Measurements from ENCODE around the gene SPNS2. TPM values are rescaled to one million over a fixed set of nuclear protein-coding genes. Genes with fewer than 3 reads are reported as not detected.
A peak's percentile ranks its signal among the peaks of the same experiment; 100 is the strongest.

SPNS2 gene
- total RNA-seq, 1 experiment from 2014 or later, result 1.9 TPM

DNA sequence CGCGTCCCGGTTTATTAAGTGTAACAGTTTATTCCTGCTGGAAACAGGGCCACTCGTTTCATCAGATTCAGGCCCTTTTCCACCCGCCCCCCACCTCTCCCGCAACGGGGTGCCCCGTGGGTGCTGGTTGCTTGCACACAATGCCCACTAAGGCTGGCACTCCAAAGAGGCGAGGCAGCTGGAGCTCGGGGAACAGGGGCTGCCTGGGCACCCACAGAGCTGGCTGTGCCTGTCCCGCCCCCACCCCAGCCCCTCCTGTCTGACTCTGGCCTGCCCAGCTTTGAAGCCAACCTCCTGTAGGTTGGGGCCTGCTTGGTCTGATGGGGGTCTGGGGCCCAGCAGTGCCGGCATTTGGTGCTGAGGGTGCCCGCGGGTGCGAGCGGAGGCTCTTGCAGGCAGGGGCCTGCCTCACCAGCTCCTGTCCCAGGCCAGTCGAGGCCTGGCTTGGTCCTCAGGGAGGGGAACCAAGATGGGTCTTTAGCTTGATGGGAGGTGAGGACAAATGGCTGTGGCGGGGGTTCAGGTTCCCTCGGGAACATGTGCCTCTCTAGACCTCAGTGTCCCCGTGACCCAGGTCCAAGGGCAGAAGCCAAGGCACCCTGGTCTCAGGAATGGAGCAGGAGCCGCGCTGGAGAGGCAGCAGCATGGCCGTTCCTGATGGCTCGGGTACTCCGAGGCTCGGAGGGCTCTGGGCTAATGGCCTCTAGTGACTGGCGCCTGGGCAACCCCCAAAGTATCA is 36.4 kb downstream of the SPNS2 start:
- peaks cover 31% of the 10 kb centered on the region for H3K4me1 ChIP-seq (ENCODE audit: control insufficient read depth, insufficient read depth, low read length)
- H3K27ac ChIP-seq (ENCODE audit: low read length), result no peak overlapping the region
- H3K36me3 ChIP-seq (ENCODE audit: control insufficient read depth, insufficient read depth, low read length), result peaks cover 3% of the 10 kb centered on the region; the same call in 1 of the 2 replicates
- in situ Hi-C loops (cut with HindIII; ENCODE audit: low pct_unique_long_range_greater_than_20kb, low sequenced_read_pairs), result no loop called here
- intact Hi-C loops (cut with micrococcal nuclease; ENCODE audit: unreplicated experiment), result no loop called here
- no peaks in the 10 kb centered on the region for H3K27me3 ChIP-seq (ENCODE audit: control insufficient read depth, insufficient read depth, low read length)
- DNase-seq (ENCODE audit: low read depth, low spot score) (no peak), ATAC-seq (no peak)
- ChIA-PET POLR2A (interaction anchor here (0.6 kb wide), 1 partner anchor 111 kb away, joined by 5 read pairs; no protein-coding TSS in a partner anchor), CTCF (no interaction called here)
- BruUV-seq (replicated peaks), result no TSS peak
- no peak overlapping the region for H3K4me3 ChIP-seq (ENCODE audit: low read depth in 2 of 2, low read length in 2 of 2)
- TF ChIP-seq SIN3A (IDR thresholded peaks at IDR 0.05; ENCODE audit: borderline replicate concordance, insufficient read depth, low read depth, low read length), result no peak
- TF ChIP-seq, protein P1, sequence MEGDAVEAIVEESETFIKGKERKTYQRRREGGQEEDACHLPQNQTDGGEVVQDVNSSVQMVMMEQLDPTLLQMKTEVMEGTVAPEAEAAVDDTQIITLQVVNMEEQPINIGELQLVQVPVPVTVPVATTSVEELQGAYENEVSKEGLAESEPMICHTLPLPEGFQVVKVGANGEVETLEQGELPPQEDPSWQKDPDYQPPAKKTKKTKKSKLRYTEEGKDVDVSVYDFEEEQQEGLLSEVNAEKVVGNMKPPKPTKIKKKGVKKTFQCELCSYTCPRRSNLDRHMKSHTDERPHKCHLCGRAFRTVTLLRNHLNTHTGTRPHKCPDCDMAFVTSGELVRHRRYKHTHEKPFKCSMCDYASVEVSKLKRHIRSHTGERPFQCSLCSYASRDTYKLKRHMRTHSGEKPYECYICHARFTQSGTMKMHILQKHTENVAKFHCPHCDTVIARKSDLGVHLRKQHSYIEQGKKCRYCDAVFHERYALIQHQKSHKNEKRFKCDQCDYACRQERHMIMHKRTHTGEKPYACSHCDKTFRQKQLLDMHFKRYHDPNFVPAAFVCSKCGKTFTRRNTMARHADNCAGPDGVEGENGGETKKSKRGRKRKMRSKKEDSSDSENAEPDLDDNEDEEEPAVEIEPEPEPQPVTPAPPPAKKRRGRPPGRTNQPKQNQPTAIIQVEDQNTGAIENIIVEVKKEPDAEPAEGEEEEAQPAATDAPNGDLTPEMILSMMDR (IDR thresholded peaks at IDR 0.05), result no peak
- TF ChIP-seq TCF7L2 (IDR thresholded peaks at IDR 0.05; ENCODE audit: low read depth, low read length), result no peak
- TF ChIP-seq, protein P2, sequence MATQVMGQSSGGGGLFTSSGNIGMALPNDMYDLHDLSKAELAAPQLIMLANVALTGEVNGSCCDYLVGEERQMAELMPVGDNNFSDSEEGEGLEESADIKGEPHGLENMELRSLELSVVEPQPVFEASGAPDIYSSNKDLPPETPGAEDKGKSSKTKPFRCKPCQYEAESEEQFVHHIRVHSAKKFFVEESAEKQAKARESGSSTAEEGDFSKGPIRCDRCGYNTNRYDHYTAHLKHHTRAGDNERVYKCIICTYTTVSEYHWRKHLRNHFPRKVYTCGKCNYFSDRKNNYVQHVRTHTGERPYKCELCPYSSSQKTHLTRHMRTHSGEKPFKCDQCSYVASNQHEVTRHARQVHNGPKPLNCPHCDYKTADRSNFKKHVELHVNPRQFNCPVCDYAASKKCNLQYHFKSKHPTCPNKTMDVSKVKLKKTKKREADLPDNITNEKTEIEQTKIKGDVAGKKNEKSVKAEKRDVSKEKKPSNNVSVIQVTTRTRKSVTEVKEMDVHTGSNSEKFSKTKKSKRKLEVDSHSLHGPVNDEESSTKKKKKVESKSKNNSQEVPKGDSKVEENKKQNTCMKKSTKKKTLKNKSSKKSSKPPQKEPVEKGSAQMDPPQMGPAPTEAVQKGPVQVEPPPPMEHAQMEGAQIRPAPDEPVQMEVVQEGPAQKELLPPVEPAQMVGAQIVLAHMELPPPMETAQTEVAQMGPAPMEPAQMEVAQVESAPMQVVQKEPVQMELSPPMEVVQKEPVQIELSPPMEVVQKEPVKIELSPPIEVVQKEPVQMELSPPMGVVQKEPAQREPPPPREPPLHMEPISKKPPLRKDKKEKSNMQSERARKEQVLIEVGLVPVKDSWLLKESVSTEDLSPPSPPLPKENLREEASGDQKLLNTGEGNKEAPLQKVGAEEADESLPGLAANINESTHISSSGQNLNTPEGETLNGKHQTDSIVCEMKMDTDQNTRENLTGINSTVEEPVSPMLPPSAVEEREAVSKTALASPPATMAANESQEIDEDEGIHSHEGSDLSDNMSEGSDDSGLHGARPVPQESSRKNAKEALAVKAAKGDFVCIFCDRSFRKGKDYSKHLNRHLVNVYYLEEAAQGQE (IDR thresholded peaks at IDR 0.05; ENCODE audit: insufficient read depth in 1 of 2, low read depth in 2 of 2, low read length in 1 of 2), result no peak
- TF ChIP-seq POLR2AphosphoS5 (IDR thresholded peaks at IDR 0.05; ENCODE audit: low read depth, low read length), result no peak
- H3K9me3 ChIP-seq (ENCODE audit: control insufficient read depth, insufficient read depth, low read depth, low read length), result no peaks in the 10 kb centered on the region

DNA sequence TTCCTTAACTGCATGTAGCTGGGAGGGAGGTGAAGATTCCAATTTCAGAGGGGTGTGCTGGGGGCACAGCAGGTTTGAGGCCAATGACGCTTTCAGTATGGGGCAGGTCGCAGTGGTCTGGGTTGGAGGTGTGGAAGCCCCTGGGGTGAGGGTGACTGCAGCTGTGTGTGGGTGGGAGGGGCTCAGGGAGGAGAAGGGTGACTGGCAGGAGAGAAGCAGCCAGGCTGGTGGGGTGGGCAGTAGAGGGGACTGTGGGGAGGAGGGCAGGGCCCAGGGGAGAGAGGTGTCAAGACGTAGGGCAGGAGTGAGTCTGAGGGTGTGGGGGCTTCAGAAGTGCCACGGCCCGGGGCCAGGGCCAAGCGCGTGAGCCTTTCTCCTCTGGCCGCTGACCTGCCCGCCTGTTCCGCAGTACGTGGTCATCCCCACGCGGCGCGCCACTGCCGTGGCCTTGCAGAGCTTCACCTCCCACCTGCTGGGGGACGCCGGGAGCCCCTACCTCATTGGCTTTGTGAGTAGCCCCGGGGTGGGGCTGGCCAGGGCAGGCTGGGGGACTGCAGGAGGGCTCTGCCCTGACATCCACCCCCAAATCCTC is 37.1 kb downstream of the SPNS2 start:
- Histone ChIP-seq H3K9me3 (ENCODE audit: control insufficient read depth, insufficient read depth, low read depth, low read length) (no peaks in the 10 kb centered on the region), H3K4me1 (ENCODE audit: control insufficient read depth, insufficient read depth, low read length) (peaks cover 31% of the 10 kb centered on the region), H3K36me3 (ENCODE audit: control insufficient read depth, insufficient read depth, low read length) (peaks cover 3% of the 10 kb centered on the region; the same call in 1 of the 2 replicates), H3K27me3 (ENCODE audit: control insufficient read depth, insufficient read depth, low read length) (no peaks in the 10 kb centered on the region), H3K27ac (ENCODE audit: low read length) (no peak overlapping the region), H3K4me3 (ENCODE audit: low read depth in 2 of 2, low read length in 2 of 2) (no peak overlapping the region)
- no TSS peak for BruUV-seq (replicated peaks)
- ATAC-seq, result peak; percentile 13
- intact Hi-C loops (cut with micrococcal nuclease; ENCODE audit: unreplicated experiment) (no loop called here), in situ Hi-C loops (cut with HindIII; ENCODE audit: low pct_unique_long_range_greater_than_20kb, low sequenced_read_pairs) (no loop called here)
- ChIA-PET CTCF (no interaction called here), POLR2A (interaction anchor here (0.6 kb wide), 1 partner anchor 112 kb away, joined by 5 read pairs; no protein-coding TSS in a partner anchor)
- TF ChIP-seq POLR2AphosphoS5 (IDR thresholded peaks at IDR 0.05; ENCODE audit: low read depth, low read length) (no peak), TCF7L2 (IDR thresholded peaks at IDR 0.05; ENCODE audit: low read depth, low read length) (no peak), SIN3A (IDR thresholded peaks at IDR 0.05; ENCODE audit: borderline replicate concordance, insufficient read depth, low read depth, low read length) (no peak)
- TF ChIP-seq, protein P2 (IDR thresholded peaks at IDR 0.05; ENCODE audit: insufficient read depth in 1 of 2, low read depth in 2 of 2, low read length in 1 of 2), result no peak
- TF ChIP-seq, protein P1 (IDR thresholded peaks at IDR 0.05), result no peak
- DNase-seq (ENCODE audit: low read depth, low spot score), result no peak

Measured in Panc1 (cell line).